SK-N-SH treated with all-trans-retinoic acid at 6 μM for 48 hours (cell line): Measurements from ENCODE around the gene EGFLAM.

Experiments used
- ATAC-seq: fragments of 200-7000 bp; cut with Tn5 transposase; 3 replicates; pipeline ENCODE4 v1.9.1; 2020; ENCODE audit warnings: mild to moderate bottlenecking, moderate library complexity
- ARNTL ChIP-seq: fragments of 450-650 bp; formaldehyde crosslinking; IDR thresholded peaks from 2 replicates; pipeline ENCODE4 v1.5.0; 2020; ENCODE audit warnings: low read depth, mild to moderate bottlenecking, moderate library complexity, borderline replicate concordance
- BACH2 ChIP-seq: fragments of 250-450 bp; sonication (Bioruptor Pico); IDR thresholded peaks from 2 replicates; pipeline ENCODE4 v1.9.0; 2021; ENCODE audit warnings: mild to moderate bottlenecking, borderline replicate concordance
- CREB5 ChIP-seq: fragments of 250-450 bp; sonication (Bioruptor Pico); IDR thresholded peaks from 2 replicates; pipeline ENCODE4 v1.5.1; 2020; ENCODE audit warnings: low read depth, mild to moderate bottlenecking, moderate library complexity
- CSDC2 ChIP-seq: fragments of 250-450 bp; sonication (Bioruptor Pico); IDR thresholded peaks from 2 replicates; pipeline ENCODE4 v1.5.0; 2020; ENCODE audit warnings: mild to moderate bottlenecking, moderate library complexity
- CSRNP3 ChIP-seq: fragments of 250-450 bp; sonication (Bioruptor Pico); IDR thresholded peaks from 2 replicates; pipeline ENCODE4 v1.5.1; 2021; ENCODE audit warnings: mild to moderate bottlenecking, moderate library complexity
- ESRRG ChIP-seq: fragments of 250-450 bp; sonication (Bioruptor Pico); IDR thresholded peaks from 2 replicates; pipeline ENCODE4 v1.6.1; 2021; ENCODE audit warnings: mild to moderate bottlenecking
- GLIS3 ChIP-seq: fragments of 250-450 bp; sonication (Bioruptor Pico); IDR thresholded peaks from 2 replicates; pipeline ENCODE4 v1.5.0; 2020; ENCODE audit warnings: mild to moderate bottlenecking, moderate library complexity
- ISL1 ChIP-seq: fragments of 250-450 bp; sonication (Bioruptor Pico); IDR thresholded peaks from 2 replicates; pipeline ENCODE4 v2.1.2; 2022; ENCODE audit warnings: mild to moderate bottlenecking, moderate library complexity
- OSR1 ChIP-seq: fragments of 250-450 bp; sonication (Bioruptor Pico); IDR thresholded peaks from 2 replicates; pipeline ENCODE4 v1.8.0; 2022; ENCODE audit warnings: moderate library complexity, mild to moderate bottlenecking, inconsistent platforms
- PATZ1 ChIP-seq: fragments of 250-450 bp; sonication (Bioruptor Pico); IDR thresholded peaks from 2 replicates; pipeline ENCODE4 v1.8.0; 2020; ENCODE audit warnings: mild to moderate bottlenecking, moderate library complexity, borderline replicate concordance
- POU6F1 ChIP-seq: fragments of 250-450 bp; sonication (Bioruptor Pico); IDR thresholded peaks from 2 replicates; pipeline ENCODE4 v1.8.0; 2021; ENCODE audit warnings: low read depth, mild to moderate bottlenecking, moderate library complexity, borderline replicate concordance
- PPARA ChIP-seq: fragments of 250-450 bp; sonication (Bioruptor Pico); IDR thresholded peaks from 2 replicates; pipeline ENCODE4 v1.5.0; 2020; ENCODE audit warnings: mild to moderate bottlenecking, borderline replicate concordance
- RARB ChIP-seq: fragments of 250-450 bp; sonication (Bioruptor Pico); IDR thresholded peaks from 2 replicates; pipeline ENCODE4 v1.8.0; 2021; ENCODE audit warnings: mild to moderate bottlenecking, moderate library complexity
- SNAI2 ChIP-seq: fragments of 250-450 bp; sonication (Bioruptor Pico); IDR thresholded peaks from 2 replicates; pipeline ENCODE4 v1.5.0; 2020; ENCODE audit warnings: mild to moderate bottlenecking, moderate library complexity
- TCF4 ChIP-seq: fragments of 250-450 bp; sonication (Bioruptor Pico); IDR thresholded peaks from 2 replicates; pipeline ENCODE4 v1.8.0; 2021; ENCODE audit warnings: mild to moderate bottlenecking, moderate library complexity, borderline replicate concordance
- TOX ChIP-seq: fragments of 250-450 bp; sonication (Bioruptor Pico); IDR thresholded peaks from 2 replicates; pipeline ENCODE4 v1.8.0; 2021; ENCODE audit warnings: mild to moderate bottlenecking, moderate library complexity, borderline replicate concordance
- TSHZ2 ChIP-seq: fragments of 250-450 bp; sonication (Bioruptor Pico); IDR thresholded peaks from 2 replicates; pipeline ENCODE4 v1.5.0; 2020; ENCODE audit warnings: mild to moderate bottlenecking, moderate library complexity
- ZC3H10 ChIP-seq: fragments of 250-450 bp; sonication (Bioruptor Pico); IDR thresholded peaks from 2 replicates; pipeline ENCODE4 v1.5.1; 2021; ENCODE audit warnings: mild to moderate bottlenecking, moderate library complexity
- ZFP3 ChIP-seq: fragments of 250-450 bp; sonication (Bioruptor Pico); IDR thresholded peaks from 2 replicates; pipeline ENCODE4 v1.5.0; 2020; ENCODE audit warnings: mild to moderate bottlenecking, moderate library complexity
- ZFP30 ChIP-seq: fragments of 450-650 bp; formaldehyde crosslinking; IDR thresholded peaks from 2 replicates; pipeline ENCODE4 v1.5.0; 2022; ENCODE audit warnings: mild to moderate bottlenecking, moderate library complexity
- ZNF565 ChIP-seq: fragments of 450-650 bp; formaldehyde crosslinking; conservative IDR thresholded peaks from 2 replicates; pipeline ENCODE4 v1.5.0; 2020; ENCODE audit warnings: low read depth, mild to moderate bottlenecking, moderate library complexity
- ZNF70 ChIP-seq: fragments of 450-650 bp; formaldehyde crosslinking; IDR thresholded peaks from 2 replicates; pipeline ENCODE4 v1.5.0; 2020; ENCODE audit warnings: mild to moderate bottlenecking, moderate library complexity
- ZNF8 ChIP-seq: fragments of 450-650 bp; formaldehyde crosslinking; IDR thresholded peaks from 2 replicates; pipeline ENCODE4 v1.5.0; 2020; ENCODE audit warnings: mild to moderate bottlenecking, moderate library complexity

Gene EGFLAM

GRCh38 chr5:38472541-38472940 lies 214.2 kb downstream of the EGFLAM start:
- TF ChIP-seq ZNF8 (CRISPR knock-in tag): no peak
- TF ChIP-seq CSRNP3 (CRISPR knock-in tag): no peak
- TF ChIP-seq, all 23 proteins: peak for 0
- ATAC-seq: no peak

GRCh38 chr5:38473008-38473407 lies 214.6 kb downstream of the EGFLAM start:
- ATAC-seq: no peak
- TF ChIP-seq ZC3H10 (CRISPR knock-in tag) (no peak), PPARA (no peak), TSHZ2 (CRISPR knock-in tag) (no peak), ZNF8 (CRISPR knock-in tag) (no peak), TCF4 (no peak), OSR1 (CRISPR knock-in tag) (no peak), ZFP3 (CRISPR knock-in tag) (no peak), CSRNP3 (CRISPR knock-in tag) (no peak), PATZ1 (CRISPR knock-in tag) (no peak), ZFP30 (CRISPR knock-in tag) (no peak), SNAI2 (no peak), TOX (CRISPR knock-in tag) (no peak), RARB (CRISPR knock-in tag) (no peak), ESRRG (CRISPR knock-in tag) (no peak), ISL1 (CRISPR knock-in tag) (no peak), GLIS3 (CRISPR knock-in tag) (no peak), ZNF70 (no peak), BACH2 (no peak), ZNF565 (CRISPR knock-in tag) (no peak), ARNTL (CRISPR knock-in tag) (no peak)

- no peak for ATAC-seq
- TF ChIP-seq ZNF70 (no peak), ZFP3 (CRISPR knock-in tag) (no peak), ARNTL (CRISPR knock-in tag) (no peak), ZC3H10 (CRISPR knock-in tag) (no peak), CSRNP3 (CRISPR knock-in tag) (no peak), CSDC2 (no peak), ZNF8 (CRISPR knock-in tag) (no peak), POU6F1 (CRISPR knock-in tag) (no peak), OSR1 (CRISPR knock-in tag) (no peak), ISL1 (CRISPR knock-in tag) (no peak), CREB5 (no peak), ZFP30 (CRISPR knock-in tag) (no peak), PPARA (no peak), TCF4 (no peak), BACH2 (no peak), PATZ1 (CRISPR knock-in tag) (no peak)
Observed at GRCh38 chr5:38478166-38478565, 219.8 kb downstream of the EGFLAM start.
